GM12878 (cell line): ENCODE data around the gene SLC22A7. TPM values are rescaled to one million over a fixed set of nuclear protein-coding genes. Genes with fewer than 3 reads are reported as not detected.

Experiments used
- ATAC-seq: fragments of 200-7000 bp; cut with Tn5 transposase; 3 replicates; pipeline ENCODE4 v1.9.1; 2020; ENCODE audit warnings: mild to moderate bottlenecking, moderate library complexity
- BruUV-seq: library from RNA; stranded (reverse); fragments of 400-500 nt; replicated peaks from 2 replicates; lab custom pipeline; 2021; lab: Mats Ljungman, UMichigan
- CTCF ChIA-PET: fragments of 300-600 bp; sonication (Branson Sonifier 250); formaldehyde crosslinking; extraction: SDS; loops from one replicate; lab custom pipeline; 2021; ENCODE audit warnings: inconsistent platforms; lab: Yijun Ruan, JAX
- POLR2A ChIA-PET: fragments of 350-600 bp; formaldehyde crosslinking; extraction: SDS; loops from one replicate; lab custom pipeline; 2021; ENCODE audit warnings: inconsistent platforms; lab: Charles Lee
- RAD21 ChIA-PET: fragments of 300-600 bp; sonication (Branson Sonifier 250); formaldehyde crosslinking; loops from one replicate; lab custom pipeline; 2023; ENCODE audit warnings: antibody characterized with exemption; ENCODE audit not compliant: unreplicated experiment; lab: Charles Lee
- SMC1A ChIA-PET: fragments of 300-600 bp; sonication (Branson Sonifier 250); formaldehyde crosslinking; loops from one replicate; lab custom pipeline; 2023; ENCODE audit not compliant: unreplicated experiment, uncharacterized antibody; lab: Charles Lee
- DNase-seq: peaks from one replicate; pipeline ENCODE4 v3.0.0-alpha.2; 2011; ENCODE audit warnings: low read depth, low spot score
- FAIRE-seq: peaks from 3 replicates; lab custom pipeline; 2011; peaks lifted over from hg19 to GRCh38; lab: Jason Lieb, UNC
- H2AFZ ChIP-seq: 2 replicates; pipeline ENCODE4 v1.6.0; 2011; ENCODE audit warnings: low read depth, low read length, control low read depth; ENCODE audit not compliant: control insufficient read depth
- H3K27ac ChIP-seq: 2 replicates; pipeline ENCODE4 v1.5.1; 2011; ENCODE audit warnings: control low read depth; ENCODE audit not compliant: control insufficient read depth, insufficient read depth
- H3K27me3 ChIP-seq, 2 experiments: replicated peaks in 1 of 2; 2 replicates each; pipeline versions ENCODE4 v1.6.0 to v1.6.1; 2011; ENCODE audit warnings: low read length in 1 of 2; ENCODE audit not compliant: control insufficient read depth in 2 of 2, insufficient read depth in 2 of 2
- H3K36me3 ChIP-seq, 2 experiments: 2 replicates each; pipeline ENCODE4 v1.5.1; 2011; ENCODE audit warnings: low read length in 1 of 2; ENCODE audit not compliant: control insufficient read depth in 2 of 2, insufficient read depth in 2 of 2
- H3K4me1 ChIP-seq: 2 replicates; pipeline ENCODE4 v1.6.1; 2011; ENCODE audit warnings: mild to moderate bottlenecking, low read length, moderate library complexity, mixed read lengths; ENCODE audit not compliant: control insufficient read depth, insufficient read depth
- H3K4me2 ChIP-seq: 2 replicates; pipeline ENCODE4 v1.6.0; 2011; ENCODE audit warnings: control low read depth; ENCODE audit not compliant: control insufficient read depth, insufficient read depth
- H3K4me3 ChIP-seq: fragments of 200-600 bp; sonication (generic); 2 replicates; pipeline ENCODE4 v1.5.1; 2016
- H3K79me2 ChIP-seq: 2 replicates; pipeline ENCODE4 v1.6.0; 2011; ENCODE audit warnings: low read length; ENCODE audit not compliant: control insufficient read depth, insufficient read depth
- H3K9ac ChIP-seq: 2 replicates; pipeline ENCODE4 v1.8.0; 2011; ENCODE audit warnings: low read length, control low read depth, mixed read lengths; ENCODE audit not compliant: control insufficient read depth, insufficient read depth
- H3K9me3 ChIP-seq: replicated peaks from 3 replicates; pipeline ENCODE4 v1.5.1; 2011; ENCODE audit warnings: mild to moderate bottlenecking, low read length; ENCODE audit not compliant: control insufficient read depth, insufficient read depth
- H4K20me1 ChIP-seq: 2 replicates; pipeline ENCODE4 v1.6.0; 2011; ENCODE audit not compliant: control insufficient read depth, insufficient read depth
- ATF2 ChIP-seq: IDR thresholded peaks from 2 replicates; pipeline ENCODE4 v1.6.1; 2012; ENCODE audit warnings: low read length, inconsistent platforms
- BMI1 ChIP-seq: fragments of 450-650 bp; IDR thresholded peaks from 2 replicates; pipeline ENCODE4 v1.6.1; 2016; ENCODE audit warnings: mild to moderate bottlenecking, moderate library complexity, borderline replicate concordance
- HDGF ChIP-seq: fragments of 450-650 bp; IDR thresholded peaks from 2 replicates; pipeline ENCODE4 v1.6.1; 2016; ENCODE audit warnings: antibody characterized with exemption
- NR2C1 ChIP-seq: fragments of 450-650 bp; IDR thresholded peaks from 2 replicates; pipeline ENCODE4 v1.6.1; 2017; ENCODE audit warnings: antibody characterized with exemption, mild to moderate bottlenecking, moderate library complexity
- POLR2AphosphoS2 ChIP-seq: IDR thresholded peaks from 2 replicates; pipeline ENCODE4 v1.6.1; 2011; ENCODE audit warnings: low read depth, mild to moderate bottlenecking, low read length, improper control_type of control experiment, moderate library complexity
- TCF7 ChIP-seq: IDR thresholded peaks from 2 replicates; pipeline ENCODE4 v1.6.1; 2014; ENCODE audit warnings: antibody characterized with exemption, borderline replicate concordance
- ZBED1 ChIP-seq: IDR thresholded peaks from 2 replicates; pipeline ENCODE4 v1.6.1; 2016; ENCODE audit warnings: borderline replicate concordance
- ZNF622 ChIP-seq: fragments of 450-650 bp; IDR thresholded peaks from 2 replicates; pipeline ENCODE4 v1.6.1; 2017; ENCODE audit warnings: mild to moderate bottlenecking, inconsistent platforms
- WGBS: methylation state at CpG from one replicate; pipeline ENCODE4 v1.1.6; 2016; ENCODE audit warnings: low lambda C conversion rate; ENCODE audit not compliant: insufficient replicate concordance, insufficient coverage; ENCODE audit errors: missing lambda C conversion rate; 5-methylcytosine and 5-hydroxymethylcytosine counted together
- in situ Hi-C: fragments of 300-500 bp; cut with MboI; formaldehyde crosslinking; loops from 9 replicates; pipeline ENCODE4 v1.14.3; 2018; ENCODE audit warnings: mixed read lengths
- intact Hi-C: fragments of 100-400 bp; cut with micrococcal nuclease; formaldehyde crosslinking; loops from one replicate; pipeline ENCODE4 v1.14.2; 2022; ENCODE audit not compliant: unreplicated experiment
- polyA plus RNA-seq, 11 experiments: library from polyadenylated mRNA; depleted of rRNA in 4 of 11; unstranded in 6 of 11; stranded (reverse) in 5 of 11; fragments of >200 nt; fragmentation: Nextera tagmentation in 4 of 11; fragmentation: Illumina TruSeq in 1 of 11; extraction: Ambion mirVana in 4 of 11; extraction: Trizol in 1 of 11; gene quantifications; 1 replicate in 1 of 11; 2 replicates in 10 of 11; pipeline versions ENCODE4 v1.2.1 to v1.2.3, GENCODE V29; 2011 to 2016; ENCODE audit warnings: inconsistent platforms in 2 of 11, missing spikeins in 2 of 11, low read depth in 1 of 11
- total RNA-seq, 4 experiments: library from RNA; depleted of rRNA in 3 of 4; stranded (reverse); fragments of >200 nt in 3 of 4; fragmentation: Illumina TruSeq in 1 of 4; extraction: Trizol in 1 of 4; gene quantifications; 2 replicates each; pipeline versions ENCODE4 v1.2.1 to v1.2.3, GENCODE V29; 2013 to 2021
- TF ChIP-seq, protein P1 (sequence below): fragments of 450-650 bp; IDR thresholded peaks from 2 replicates; pipeline ENCODE4 v1.6.1; 2018; ENCODE audit warnings: mild to moderate bottlenecking, low read depth, moderate library complexity; ENCODE audit not compliant: partially characterized antibody
- TF ChIP-seq, protein P2 (sequence below): fragments of 450-650 bp; formaldehyde crosslinking; IDR thresholded peaks from 2 replicates; pipeline ENCODE4 v1.4.0; 2022; ENCODE audit warnings: mild to moderate bottlenecking, moderate library complexity
- TF ChIP-seq, protein P3 (sequence below): IDR thresholded peaks from 2 replicates; pipeline ENCODE4 v1.6.1; 2011; ENCODE audit warnings: mild to moderate bottlenecking, low read depth, low read length, moderate library complexity; ENCODE audit not compliant: insufficient replicate concordance

The SLC22A7 gene
- total and polyA plus RNA-seq, 10 of the 15 experiments (the other 5 are each of a cell fraction or from before 2014, with no cell fraction given) = 0.08 to 0.31 TPM; not detected in 8

GRCh38 chr6:43310134-43310533 lies 12.1 kb downstream of the SLC22A7 start:
- intact Hi-C loops (no loop called here), in situ Hi-C loops (no loop called here)
- DNase-seq (no peak), ATAC-seq (no peak), FAIRE-seq (no peak)
- ChIA-PET RAD21 (interaction anchor here (1.6 to 2.1 kb wide), 2 partner anchors 56 to 60 kb away, joined by 5 to 7 read pairs; partner anchors contain the start of gene ZNF318), CTCF (interaction anchor here (0.7 to 3.9 kb wide), 6 partner anchors 12 to 196 kb away, joined by 3 to 29 read pairs (median 18); no protein-coding TSS in a partner anchor), SMC1A (interaction anchor here (2.7 to 3.8 kb wide), 4 partner anchors 11 to 51 kb away, joined by 14 to 70 read pairs (median 24); no protein-coding TSS in a partner anchor)
- Histone ChIP-seq H3K27me3 (no peaks in the 10 kb centered on the region), H3K79me2 (no peaks in the 10 kb centered on the region), H3K4me3 (no peak overlapping the region), H3K9me3 (no peaks in the 10 kb centered on the region), H4K20me1 (no peaks in the 10 kb centered on the region), H3K4me1 (peaks cover 13% of the 10 kb centered on the region), H3K27ac (no peak overlapping the region), H3K9ac (no peak overlapping the region), H2AFZ (no peak overlapping the region), H3K4me2 (no peak overlapping the region)
- 95% methylated on average over 2 of the region's 2 CpGs for WGBS
- BruUV-seq = no TSS peak
- TF ChIP-seq HDGF (no peak), NR2C1 (no peak), ATF2 (no peak), ZNF622 (no peak), POLR2AphosphoS2 (no peak), ZBED1 (no peak), BMI1 (no peak), TCF7 (no peak)
- TF ChIP-seq, protein P1, sequence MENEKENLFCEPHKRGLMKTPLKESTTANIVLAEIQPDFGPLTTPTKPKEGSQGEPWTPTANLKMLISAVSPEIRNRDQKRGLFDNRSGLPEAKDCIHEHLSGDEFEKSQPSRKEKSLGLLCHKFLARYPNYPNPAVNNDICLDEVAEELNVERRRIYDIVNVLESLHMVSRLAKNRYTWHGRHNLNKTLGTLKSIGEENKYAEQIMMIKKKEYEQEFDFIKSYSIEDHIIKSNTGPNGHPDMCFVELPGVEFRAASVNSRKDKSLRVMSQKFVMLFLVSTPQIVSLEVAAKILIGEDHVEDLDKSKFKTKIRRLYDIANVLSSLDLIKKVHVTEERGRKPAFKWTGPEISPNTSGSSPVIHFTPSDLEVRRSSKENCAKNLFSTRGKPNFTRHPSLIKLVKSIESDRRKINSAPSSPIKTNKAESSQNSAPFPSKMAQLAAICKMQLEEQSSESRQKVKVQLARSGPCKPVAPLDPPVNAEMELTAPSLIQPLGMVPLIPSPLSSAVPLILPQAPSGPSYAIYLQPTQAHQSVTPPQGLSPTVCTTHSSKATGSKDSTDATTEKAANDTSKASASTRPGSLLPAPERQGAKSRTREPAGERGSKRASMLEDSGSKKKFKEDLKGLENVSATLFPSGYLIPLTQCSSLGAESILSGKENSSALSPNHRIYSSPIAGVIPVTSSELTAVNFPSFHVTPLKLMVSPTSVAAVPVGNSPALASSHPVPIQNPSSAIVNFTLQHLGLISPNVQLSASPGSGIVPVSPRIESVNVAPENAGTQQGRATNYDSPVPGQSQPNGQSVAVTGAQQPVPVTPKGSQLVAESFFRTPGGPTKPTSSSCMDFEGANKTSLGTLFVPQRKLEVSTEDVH = no peak
- TF ChIP-seq, protein P2, sequence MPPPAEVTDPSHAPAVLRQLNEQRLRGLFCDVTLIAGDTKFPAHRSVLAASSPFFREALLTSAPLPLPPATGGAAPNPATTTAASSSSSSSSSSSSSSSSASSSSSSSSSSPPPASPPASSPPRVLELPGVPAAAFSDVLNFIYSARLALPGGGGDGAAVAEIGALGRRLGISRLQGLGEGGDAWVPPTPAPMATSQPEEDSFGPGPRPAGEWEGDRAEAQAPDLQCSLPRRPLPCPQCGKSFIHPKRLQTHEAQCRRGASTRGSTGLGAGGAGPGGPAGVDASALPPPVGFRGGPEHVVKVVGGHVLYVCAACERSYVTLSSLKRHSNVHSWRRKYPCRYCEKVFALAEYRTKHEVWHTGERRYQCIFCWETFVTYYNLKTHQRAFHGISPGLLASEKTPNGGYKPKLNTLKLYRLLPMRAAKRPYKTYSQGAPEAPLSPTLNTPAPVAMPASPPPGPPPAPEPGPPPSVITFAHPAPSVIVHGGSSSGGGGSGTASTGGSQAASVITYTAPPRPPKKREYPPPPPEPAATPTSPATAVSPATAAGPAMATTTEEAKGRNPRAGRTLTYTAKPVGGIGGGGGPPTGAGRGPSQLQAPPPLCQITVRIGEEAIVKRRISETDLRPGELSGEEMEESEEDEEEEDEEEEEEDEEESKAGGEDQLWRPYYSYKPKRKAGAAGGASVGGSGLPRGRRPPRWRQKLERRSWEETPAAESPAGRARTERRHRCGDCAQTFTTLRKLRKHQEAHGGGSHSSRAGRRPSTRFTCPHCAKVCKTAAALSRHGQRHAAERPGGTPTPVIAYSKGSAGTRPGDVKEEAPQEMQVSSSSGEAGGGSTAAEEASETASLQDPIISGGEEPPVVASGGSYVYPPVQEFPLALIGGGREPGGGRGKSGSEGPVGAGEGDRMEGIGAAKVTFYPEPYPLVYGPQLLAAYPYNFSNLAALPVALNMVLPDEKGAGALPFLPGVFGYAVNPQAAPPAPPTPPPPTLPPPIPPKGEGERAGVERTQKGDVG (CRISPR knock-in tag) = no peak
- TF ChIP-seq, protein P3, sequence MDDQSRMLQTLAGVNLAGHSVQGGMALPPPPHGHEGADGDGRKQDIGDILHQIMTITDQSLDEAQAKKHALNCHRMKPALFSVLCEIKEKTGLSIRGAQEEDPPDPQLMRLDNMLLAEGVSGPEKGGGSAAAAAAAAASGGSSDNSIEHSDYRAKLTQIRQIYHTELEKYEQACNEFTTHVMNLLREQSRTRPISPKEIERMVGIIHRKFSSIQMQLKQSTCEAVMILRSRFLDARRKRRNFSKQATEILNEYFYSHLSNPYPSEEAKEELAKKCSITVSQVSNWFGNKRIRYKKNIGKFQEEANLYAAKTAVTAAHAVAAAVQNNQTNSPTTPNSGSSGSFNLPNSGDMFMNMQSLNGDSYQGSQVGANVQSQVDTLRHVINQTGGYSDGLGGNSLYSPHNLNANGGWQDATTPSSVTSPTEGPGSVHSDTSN = no peak
- TF ChIP-seq, all 136 proteins: peak for 0
- H3K36me3 ChIP-seq = no peaks in the 10 kb centered on the region
- POLR2A ChIA-PET = interaction anchor here (1.2 kb wide), 1 partner anchor 25 kb away, joined by 4 read pairs; no protein-coding TSS in a partner anchor
